Femur (tissue), 1 donor: ENCODE measurements around the gene TAF4.
"Not testable (repeated sequence)": the region's sequence is repeated elsewhere in the genome, so short reads cannot be mapped to it uniquely, and the experiment has no call there.

Source experiments
- DNase-seq: peaks from one replicate; pipeline ENCODE4 v3.0.0-alpha.2; 2017

Gene TAF4

GRCh38 chr20:62080249-62080990 is 14.7 kb upstream of the TAF4 start:
- DNase-seq = no peak

GRCh38 chr20:62079166-62079565 is 13.5 kb upstream of the TAF4 start:
- DNase-seq = no peak

GRCh38 chr20:62073323-62073722 is 7.6 kb upstream of the TAF4 start:
- DNase-seq = no peak

GRCh38 chr20:62071669-62072430 is 6.2 kb upstream of the TAF4 start:
- not testable (repeated sequence) for DNase-seq

GRCh38 chr20:62069741-62070216 is 4.1 kb upstream of the TAF4 start:
- DNase-seq = no peak

GRCh38 chr20:62068997-62069396 is 3.3 kb upstream of the TAF4 start:
- DNase-seq = no peak

GRCh38 chr20:62067547-62068260 is 2.0 kb upstream of the TAF4 start:
- no peak for DNase-seq

GRCh38 chr20:62066983-62067433 is 1.3 kb upstream of the TAF4 start:
- DNase-seq = peak; percentile 33

- DNase-seq = peak; percentile 66
Observed at GRCh38 chr20:62066339-62066982, 780 bp upstream of the TAF4 start.

GRCh38 chr20:62064770-62065673 is 659 bp downstream of the TAF4 start:
- no peak for DNase-seq

GRCh38 chr20:62063981-62064769 is 1.5 kb downstream of the TAF4 start:
- no peak for DNase-seq

GRCh38 chr20:62063315-62063980 is 2.2 kb downstream of the TAF4 start:
- peak; percentile 51 for DNase-seq

GRCh38 chr20:62062661-62063314 is 2.9 kb downstream of the TAF4 start:
- DNase-seq = no peak

GRCh38 chr20:62061851-62062423 is 3.7 kb downstream of the TAF4 start:
- no peak for DNase-seq

GRCh38 chr20:62060631-62061541 is 4.8 kb downstream of the TAF4 start:
- no peak for DNase-seq

GRCh38 chr20:62059920-62060630 is 5.6 kb downstream of the TAF4 start:
- no peak for DNase-seq

- DNase-seq = no peak
Observed at GRCh38 chr20:62059401-62059800, 6.3 kb downstream of the TAF4 start.

GRCh38 chr20:62058941-62059340 is 6.7 kb downstream of the TAF4 start:
- no peak for DNase-seq
